Spleen (tissue), 11 donors: ENCODE measurements around the gene TMEM140. TPM values are rescaled to one million over a fixed set of nuclear protein-coding genes. Genes with fewer than 3 reads are reported as not detected.
"Not testable (repeated sequence)": the region's sequence is repeated elsewhere in the genome, so short reads cannot be mapped to it uniquely, and the experiment has no call there.

Experiments used
- DNase-seq: peaks from one replicate; pipeline ENCODE4 v3.0.0-alpha.2; 2020
- H3K27ac ChIP-seq, 8 donors: fragments of 200-600 bp; sonication (generic) in 7 of 8; 1 replicate in 4 of 8; 2 replicates in 4 of 8; pipeline versions ENCODE4 v1.5.0 to v1.8.0; 2016 to 2021; ENCODE audit warnings: inconsistent platforms in 4 of 8, mild to moderate bottlenecking in 4 of 8, moderate library complexity in 1 of 8
- H3K27me3 ChIP-seq, 7 donors: fragments of 200-600 bp; sonication (generic) in 6 of 7; replicated peaks in 1 of 7; 1 replicate in 4 of 7; 2 replicates in 3 of 7; pipeline versions ENCODE4 v1.5.0 to v1.8.0; 2016 to 2021; ENCODE audit warnings: inconsistent platforms in 3 of 7, mild to moderate bottlenecking in 1 of 7
- H3K36me3 ChIP-seq, 6 donors: fragments of 200-600 bp; sonication (generic) in 5 of 6; 1 replicate in 4 of 6; 2 replicates in 2 of 6; pipeline versions ENCODE4 v1.5.0 to v1.8.0; 2016 to 2021; ENCODE audit warnings: inconsistent platforms in 2 of 6
- H3K4me1 ChIP-seq, 6 donors: fragments of 200-600 bp; sonication (generic) in 5 of 6; 1 replicate in 3 of 6; 2 replicates in 3 of 6; pipeline versions ENCODE4 v1.5.0 to v1.8.0; 2016 to 2021; ENCODE audit warnings: inconsistent platforms in 3 of 6
- H3K4me3 ChIP-seq, 8 donors: fragments of 200-600 bp; sonication (generic) in 7 of 8; 1 replicate in 4 of 8; 2 replicates in 4 of 8; pipeline versions ENCODE4 v1.5.0 to v1.8.0; 2016 to 2021; ENCODE audit warnings: inconsistent platforms in 4 of 8, mild to moderate bottlenecking in 4 of 8, moderate library complexity in 2 of 8
- H3K9me3 ChIP-seq, 8 donors: fragments of 200-600 bp; sonication (generic) in 7 of 8; 1 replicate in 4 of 8; 2 replicates in 4 of 8; pipeline versions ENCODE4 v1.5.0 to v1.8.0; 2016 to 2021; ENCODE audit warnings: inconsistent platforms in 4 of 8
- POLR2A ChIP-seq, 3 donors: fragments of 450-650 bp; IDR thresholded peaks; one replicate each; pipeline ENCODE4 v1.5.1; 2017; ENCODE audit warnings: antibody characterized with exemption in 3 of 3, mild to moderate bottlenecking in 1 of 3
- POLR2AphosphoS5 ChIP-seq, 3 donors: sonication (generic); formaldehyde crosslinking; IDR thresholded peaks; one replicate each; pipeline ENCODE4 v1.5.1; 2017; ENCODE audit warnings: antibody characterized with exemption in 3 of 3
- WGBS, 5 donors: extraction: QIAGEN DNeasy Blood & Tissue Kit in 3 of 5; methylation state at CpG; one replicate each; pipeline versions ENCODE4 v1.1.5 to v1.1.7; 2013 to 2018; 5-methylcytosine and 5-hydroxymethylcytosine counted together
- intact Hi-C: fragments of 100-400 bp; cut with DNase I; formaldehyde crosslinking; loops from one replicate; pipeline ENCODE4 v1.15.0; 2023; ENCODE audit warnings: low total_unique reads
- polyA plus RNA-seq, 3 donors: library from polyadenylated mRNA; stranded (reverse); fragments of 200-250 nt; gene quantifications; one replicate each; pipeline ENCODE4 v1.2.1, GENCODE V29; 2013
- total RNA-seq, 7 donors: library from RNA; depleted of rRNA in 3 of 7; stranded (reverse); fragments of >200 nt in 3 of 7; fragmentation: NEBNext Ultra II Directional in 4 of 7; extraction: Animal tissue kit (Norgen Biotek cat#: 25700) in 4 of 7; gene quantifications; one replicate each; pipeline versions ENCODE4 v1.1.0 to v1.2.1, GENCODE V29; 2016 to 2021
- TF ChIP-seq, protein P1 (sequence below), 11 experiments: fragments of 200-600 bp in 7 of 11; fragments of 450-650 bp in 4 of 11; sonication (generic) in 4 of 11; IDR thresholded peaks in 8 of 11; conservative IDR thresholded peaks in 3 of 11; 1 replicate in 7 of 11; 2 replicates in 4 of 11; pipeline versions ENCODE4 v1.4.0 to v1.8.0; 2016 to 2021; ENCODE audit warnings: antibody characterized with exemption in 11 of 11, inconsistent platforms in 4 of 11, mild to moderate bottlenecking in 1 of 11
- donor health status: healthy with polysubstance abuse.
- donor health status: DM: no; HTN: no; CAD: no; lungs with moderate emphysema.
- donor health status: DM: no; HTN: no; CAD: no.
- donor health status: Bipolar disorder and iron deficiency.
- donor health status: healthy.
- donor health status: DM: no; HTN: no; CAD: no.
- donor health status: DM: yes; HTN: yes; CAD: no.

Gene TMEM140
- total and polyA plus RNA-seq, 10 donors, result 7.0 to 76.1 (median 43.4) TPM

DNA sequence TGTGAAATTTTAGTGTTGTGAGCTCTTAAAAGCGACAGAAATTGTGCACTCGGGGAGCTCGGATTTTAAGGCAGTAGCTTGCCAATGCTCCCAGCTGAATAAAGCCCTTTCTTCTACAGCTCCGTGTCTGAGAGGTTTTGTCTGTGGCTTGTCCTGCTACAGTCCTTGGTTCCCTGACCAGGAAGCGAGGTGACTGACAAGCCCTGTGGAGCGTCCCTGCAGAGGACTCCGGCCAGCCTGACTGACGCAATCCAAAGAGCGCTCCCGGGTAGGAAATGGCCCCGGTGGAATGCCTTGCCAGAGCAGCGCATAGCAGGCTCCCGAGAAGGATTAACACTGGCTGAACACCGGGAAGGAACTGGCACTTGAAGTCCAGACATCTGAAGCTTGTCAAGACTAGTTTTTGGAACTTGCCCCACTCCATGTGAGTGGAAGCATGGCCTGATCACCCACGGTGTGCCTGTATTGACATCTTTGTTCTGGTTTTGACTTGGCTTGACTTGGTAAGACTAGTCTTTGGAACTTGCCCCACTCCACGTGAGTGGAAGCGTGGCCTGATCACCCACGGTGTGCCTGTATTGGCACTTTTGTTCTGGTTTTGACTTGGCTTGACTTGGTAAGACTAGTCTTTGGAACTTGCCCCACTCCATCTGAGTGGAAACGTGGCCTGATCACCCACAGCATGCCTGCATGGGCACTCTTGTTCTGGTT is 23.9 kb downstream of the TMEM140 start:
- intact Hi-C loops, H3K9me3 ChIP-seq, H3K27me3 ChIP-seq: not testable (repeated sequence)
- WGBS, 5 donors, result 54 to 78% (median 74%) methylated on average over 16 to 19 of the region's 19 CpGs
- DNase-seq, result peak; percentile 85
- TF ChIP-seq POLR2AphosphoS5 (IDR thresholded peaks at IDR 0.05), result peak in 2 of 3 donors; percentile 23 to 57
- H3K27ac ChIP-seq, result peak overlapping the region; percentile 85 to 100 (median 98)
- peaks cover 32 to 51% (median 45%) of the 10 kb centered on the region in 6 donors for H3K4me1 ChIP-seq
- H3K36me3 ChIP-seq, result peaks cover 0 to 23% (median 10%) of the 10 kb centered on the region in 6 donors
- H3K4me3 ChIP-seq, result peak overlapping the region in 1 of 8 donors; percentile 79

DNA sequence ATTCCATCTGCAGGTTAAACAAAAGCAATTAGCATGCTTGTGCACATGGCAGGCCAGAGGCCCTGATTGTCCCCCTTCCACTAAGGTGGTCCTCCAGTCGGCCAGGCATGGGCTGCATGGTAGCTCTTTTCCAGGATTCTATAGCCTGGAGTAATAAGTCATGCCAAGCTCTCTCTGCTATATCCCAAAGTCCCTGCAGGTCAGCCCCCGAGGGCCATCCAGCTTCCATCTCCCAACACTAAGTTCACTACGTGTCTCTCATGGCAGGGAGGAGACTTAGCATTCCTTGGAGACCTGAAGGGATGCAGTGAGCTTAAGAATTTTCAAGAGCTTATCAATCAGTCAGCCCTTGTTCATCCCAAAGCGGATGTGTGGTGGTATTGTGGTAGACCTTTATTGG is 26.0 kb downstream of the TMEM140 start:
- intact Hi-C loops, result not testable (repeated sequence)

DNA sequence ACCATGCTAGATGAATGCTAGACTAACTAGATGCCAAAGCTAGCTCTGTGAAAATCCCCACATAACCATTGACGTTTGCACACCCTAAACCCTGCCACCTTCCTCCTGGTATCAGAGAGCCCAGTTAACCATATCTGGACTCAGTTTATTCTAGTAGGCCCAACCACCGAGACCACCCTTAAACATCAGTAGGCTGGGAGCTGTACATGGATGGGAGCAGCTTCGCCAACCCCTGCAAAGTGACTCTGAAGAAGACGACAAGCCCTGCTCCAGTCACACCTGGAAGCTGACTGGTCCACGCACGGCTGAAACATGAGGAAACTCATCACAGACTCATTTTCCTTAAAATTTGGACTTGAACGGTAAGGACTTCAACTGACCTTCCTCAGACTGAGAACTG is 27.1 kb downstream of the TMEM140 start:
- peaks cover 0 to 7% (median 0%) of the 10 kb centered on the region in 6 donors for H3K36me3 ChIP-seq
- no peak for DNase-seq
- 86 to 96% (median 93%) methylated on average over 7 of the region's 7 CpGs for WGBS, 5 donors
- intact Hi-C loops, result no loop called here
- H3K27ac ChIP-seq, result no peak overlapping the region
- peaks cover 3 to 19% (median 13%) of the 10 kb centered on the region in 6 donors for H3K4me1 ChIP-seq
- peaks cover 0 to 18% (median 9%) of the 10 kb centered on the region in 8 donors for H3K9me3 ChIP-seq
- H3K27me3 ChIP-seq, result no peaks in the 10 kb centered on the region
- no peak overlapping the region for H3K4me3 ChIP-seq
- TF ChIP-seq POLR2AphosphoS5 (IDR thresholded peaks at IDR 0.05) (no peak), POLR2A (IDR thresholded peaks at IDR 0.05) (no peak)
- TF ChIP-seq, protein P1, sequence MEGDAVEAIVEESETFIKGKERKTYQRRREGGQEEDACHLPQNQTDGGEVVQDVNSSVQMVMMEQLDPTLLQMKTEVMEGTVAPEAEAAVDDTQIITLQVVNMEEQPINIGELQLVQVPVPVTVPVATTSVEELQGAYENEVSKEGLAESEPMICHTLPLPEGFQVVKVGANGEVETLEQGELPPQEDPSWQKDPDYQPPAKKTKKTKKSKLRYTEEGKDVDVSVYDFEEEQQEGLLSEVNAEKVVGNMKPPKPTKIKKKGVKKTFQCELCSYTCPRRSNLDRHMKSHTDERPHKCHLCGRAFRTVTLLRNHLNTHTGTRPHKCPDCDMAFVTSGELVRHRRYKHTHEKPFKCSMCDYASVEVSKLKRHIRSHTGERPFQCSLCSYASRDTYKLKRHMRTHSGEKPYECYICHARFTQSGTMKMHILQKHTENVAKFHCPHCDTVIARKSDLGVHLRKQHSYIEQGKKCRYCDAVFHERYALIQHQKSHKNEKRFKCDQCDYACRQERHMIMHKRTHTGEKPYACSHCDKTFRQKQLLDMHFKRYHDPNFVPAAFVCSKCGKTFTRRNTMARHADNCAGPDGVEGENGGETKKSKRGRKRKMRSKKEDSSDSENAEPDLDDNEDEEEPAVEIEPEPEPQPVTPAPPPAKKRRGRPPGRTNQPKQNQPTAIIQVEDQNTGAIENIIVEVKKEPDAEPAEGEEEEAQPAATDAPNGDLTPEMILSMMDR (IDR thresholded peaks at IDR 0.05 in 8 of 11, conservative IDR thresholded peaks at IDR 0.05 in 3 of 11), result no peak

More for the DNA sequence above, 26.0 kb downstream of the TMEM140 start:
- not testable (repeated sequence) for H3K27me3 ChIP-seq, H3K36me3 ChIP-seq, H3K9me3 ChIP-seq, H3K27ac ChIP-seq, H3K4me3 ChIP-seq
- peak; percentile 41 for DNase-seq
- H3K4me1 ChIP-seq, result peaks cover 13 to 29% (median 24%) of the 10 kb centered on the region in 6 donors
- WGBS, 5 donors, result 88 to 96% (median 92%) methylated on average over 4 of the region's 4 CpGs

- DNase-seq, result no peak
- Histone ChIP-seq H3K4me3 (no peak overlapping the region), H3K9me3 (peaks cover 3 to 28% (median 19%) of the 10 kb centered on the region in 8 donors), H3K4me1 (peaks cover 2 to 12% (median 11%) of the 10 kb centered on the region in 6 donors), H3K36me3 (peaks cover 0 to 17% (median 3%) of the 10 kb centered on the region in 6 donors), H3K27ac (no peak overlapping the region), H3K27me3 (no peaks in the 10 kb centered on the region)
- TF ChIP-seq POLR2A (IDR thresholded peaks at IDR 0.05) (no peak), POLR2AphosphoS5 (IDR thresholded peaks at IDR 0.05) (no peak)
- TF ChIP-seq, protein P1 (IDR thresholded peaks at IDR 0.05 in 8 of 11, conservative IDR thresholded peaks at IDR 0.05 in 3 of 11), result no peak
- intact Hi-C loops, result no loop called here
- 87 to 95% (median 92%) methylated on average over 6 of the region's 6 CpGs for WGBS, 5 donors
Observed at GRCh38 chr7:135175931-135176330, 28.1 kb downstream of the TMEM140 start.

GRCh38 chr7:135177028-135177696 is 29.3 kb downstream of the TMEM140 start:
- no peak overlapping the region for H3K4me3 ChIP-seq
- intact Hi-C loops, result no loop called here
- 90 to 96% (median 95%) methylated on average over 9 of the region's 9 CpGs for WGBS, 5 donors
- no peak overlapping the region for H3K27ac ChIP-seq
- peaks cover 9 to 40% (median 31%) of the 10 kb centered on the region in 8 donors for H3K9me3 ChIP-seq
- peak; percentile 16 for DNase-seq
- peaks cover 0 to 29% (median 9%) of the 10 kb centered on the region in 6 donors for H3K36me3 ChIP-seq
- TF ChIP-seq POLR2A (IDR thresholded peaks at IDR 0.05) (no peak), POLR2AphosphoS5 (IDR thresholded peaks at IDR 0.05) (no peak)
- TF ChIP-seq, protein P1 (IDR thresholded peaks at IDR 0.05 in 8 of 11, conservative IDR thresholded peaks at IDR 0.05 in 3 of 11), result no peak
- H3K27me3 ChIP-seq, result no peaks in the 10 kb centered on the region
- no peaks in the 10 kb centered on the region for H3K4me1 ChIP-seq
